GM23248 (cell line): ENCODE data around the gene TMEM207. TPM values are rescaled to one million over a fixed set of nuclear protein-coding genes. Genes with fewer than 3 reads are reported as not detected.
A peak's percentile ranks its signal among the peaks of the same experiment; 100 is the strongest.

Experiments used
- DNase-seq: peaks from one replicate; pipeline ENCODE4 v3.0.0-alpha.2; 2015
- H2AFZ ChIP-seq: fragments of 200-600 bp; sonication (generic); 2 replicates; pipeline ENCODE4 v1.6.1; 2016; ENCODE audit warnings: antibody characterized with exemption
- H3F3A ChIP-seq: fragments of 200-600 bp; sonication (generic); 2 replicates; pipeline ENCODE4 v1.6.1; 2016; ENCODE audit warnings: mild to moderate bottlenecking, antibody characterized with exemption, mixed run types; ENCODE audit not compliant: insufficient read depth
- H3K27ac ChIP-seq: fragments of 200-600 bp; sonication (generic); 2 replicates; pipeline ENCODE4 v1.5.1; 2016; ENCODE audit warnings: mild to moderate bottlenecking
- H3K27me3 ChIP-seq: fragments of 200-600 bp; sonication (generic); replicated peaks from 2 replicates; pipeline ENCODE4 v1.6.1; 2016; ENCODE audit warnings: mild to moderate bottlenecking; ENCODE audit not compliant: insufficient read depth
- H3K36me3 ChIP-seq: fragments of 200-600 bp; sonication (generic); 2 replicates; pipeline ENCODE4 v1.6.1; 2016; ENCODE audit warnings: low read depth, mild to moderate bottlenecking
- H3K4me1 ChIP-seq: fragments of 200-600 bp; sonication (generic); 2 replicates; pipeline ENCODE4 v1.6.1; 2016; ENCODE audit warnings: mild to moderate bottlenecking; ENCODE audit not compliant: insufficient read depth
- H3K4me2 ChIP-seq: fragments of 200-600 bp; sonication (generic); one replicate; pipeline ENCODE4 v1.6.1; 2016; ENCODE audit warnings: mild to moderate bottlenecking; ENCODE audit not compliant: unreplicated experiment
- H3K4me3 ChIP-seq: fragments of 200-600 bp; sonication (generic); 2 replicates; pipeline ENCODE4 v1.5.1; 2016; ENCODE audit warnings: mild to moderate bottlenecking
- H3K79me2 ChIP-seq: fragments of 200-600 bp; sonication (generic); 2 replicates; pipeline ENCODE4 v1.6.1; 2016; ENCODE audit warnings: mild to moderate bottlenecking; ENCODE audit not compliant: insufficient read depth
- H3K9ac ChIP-seq: fragments of 200-600 bp; sonication (generic); 2 replicates; pipeline ENCODE4 v1.6.1; 2016; ENCODE audit warnings: mild to moderate bottlenecking
- H3K9me2 ChIP-seq: fragments of 200-600 bp; sonication (generic); 2 replicates; pipeline ENCODE4 v1.6.1; 2016; ENCODE audit warnings: mixed run types, mild to moderate bottlenecking, moderate library complexity; ENCODE audit not compliant: insufficient read depth
- H3K9me3 ChIP-seq: fragments of 200-600 bp; sonication (generic); one replicate; pipeline ENCODE4 v1.6.1; 2017; ENCODE audit warnings: low read depth
- H4K20me1 ChIP-seq: fragments of 200-600 bp; sonication (generic); 2 replicates; pipeline ENCODE4 v1.6.0; 2016; ENCODE audit not compliant: insufficient read depth
- EZH2 ChIP-seq: fragments of 200-600 bp; sonication (generic); IDR thresholded peaks from 2 replicates; pipeline ENCODE4 v1.6.1; 2018; ENCODE audit warnings: antibody characterized with exemption, mild to moderate bottlenecking; ENCODE audit not compliant: insufficient read depth, poor library complexity, severe bottlenecking
- EZH2phosphoT487 ChIP-seq: fragments of 200-600 bp; sonication (generic); IDR thresholded peaks from 2 replicates; pipeline ENCODE4 v1.6.1; 2018; ENCODE audit warnings: antibody characterized with exemption, moderate library complexity, mild to moderate bottlenecking, low read depth; ENCODE audit not compliant: insufficient read depth
- WGBS, 2 experiments: methylation state at CpG; one replicate each; pipeline ENCODE4 v1.1.6; 2015 to 2017; ENCODE audit warnings: low lambda C conversion rate in 2 of 2, low coverage in 1 of 2; ENCODE audit errors: missing lambda C conversion rate in 2 of 2; 5-methylcytosine and 5-hydroxymethylcytosine counted together
- in situ Hi-C: fragments of 300-500 bp; cut with MboI; formaldehyde crosslinking; loops from 2 replicates; pipeline ENCODE4 v1.15.0; 2020
- polyA plus RNA-seq: library from polyadenylated mRNA; unstranded; fragments of >200 nt; fragmentation: Nextera tagmentation; extraction: Ambion mirVana; gene quantifications from 2 replicates; pipeline ENCODE4 v1.2.1, GENCODE V29; 2016
- total RNA-seq: library from RNA; depleted of rRNA; stranded (reverse); fragments of >200 nt; shearing (Covaris generic); gene quantifications from 2 replicates; pipeline ENCODE4 v1.2.3, GENCODE V29; 2014

Gene TMEM207
- total and polyA plus RNA-seq, 2 experiments from 2014 or later = not detected

DNA sequence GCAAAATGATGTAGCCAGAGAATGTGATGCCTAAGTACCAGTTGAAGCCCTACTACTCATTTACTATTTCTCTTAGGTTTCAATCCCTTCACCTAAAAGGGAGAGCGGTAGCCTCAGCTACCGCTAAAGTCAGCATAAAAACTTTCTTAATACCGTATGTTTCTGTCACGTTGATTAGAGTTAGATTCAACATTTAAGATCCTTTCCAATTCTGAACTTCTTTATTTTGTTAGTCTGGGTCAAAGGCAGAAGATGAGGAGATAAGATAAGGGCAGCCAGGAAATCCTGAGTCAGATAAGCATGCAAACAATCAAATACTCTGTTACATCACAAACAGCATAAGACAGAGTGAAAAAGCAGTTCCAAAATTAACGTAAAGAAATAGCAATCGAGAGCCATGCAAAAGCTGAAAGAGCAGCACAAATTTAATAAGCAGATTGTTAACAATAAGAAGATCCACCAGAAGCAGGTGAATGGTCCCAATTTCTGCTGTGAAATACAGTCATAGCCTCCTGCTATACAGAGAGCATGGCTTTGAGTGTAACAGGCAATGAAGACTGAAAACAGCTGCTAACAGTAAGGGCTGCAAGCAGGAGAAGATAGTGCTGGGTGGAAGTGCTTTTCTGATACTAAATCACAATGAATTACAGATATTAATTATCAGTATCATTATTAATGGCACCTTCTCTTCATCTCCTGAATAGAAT, 3.0 kb downstream of the TMEM207 start:
- no peak for TF ChIP-seq EZH2
- no peak for TF ChIP-seq EZH2phosphoT487
- no peak for DNase-seq

DNA sequence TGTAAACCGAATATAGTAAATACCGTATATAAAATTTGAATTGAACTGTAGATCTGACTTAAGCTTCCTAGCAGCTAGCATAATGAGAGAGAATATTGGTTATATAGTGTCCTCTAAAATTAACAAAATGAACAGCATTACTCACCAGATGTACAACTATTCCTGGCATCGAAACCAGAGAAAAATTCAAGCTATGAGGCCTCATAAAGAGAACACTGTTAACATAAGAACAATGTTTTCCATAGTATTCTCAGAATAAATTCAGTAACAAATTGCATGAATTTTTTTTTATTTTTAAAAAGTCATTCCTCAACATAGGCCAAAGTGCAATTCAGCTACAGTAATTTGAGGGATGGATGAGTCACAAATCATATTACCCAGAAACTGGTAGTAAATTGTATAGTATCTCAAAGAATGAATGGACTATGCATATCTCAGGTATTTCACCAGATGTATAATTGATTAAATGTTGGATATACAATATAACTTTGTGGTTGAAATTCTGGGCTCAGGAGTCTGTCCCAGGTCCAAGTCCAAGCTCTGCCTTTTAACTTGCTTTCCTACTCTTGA, 5.0 kb downstream of the TMEM207 start:
- H3K4me3 ChIP-seq = no peak overlapping the region
- H3K27ac ChIP-seq = no peak overlapping the region
- no peak overlapping the region for H3K9ac ChIP-seq
- no peak overlapping the region for H3K4me2 ChIP-seq
- in situ Hi-C loops = loop anchor here (25.0 kb wide), 1 partner anchor 482 kb away; no protein-coding TSS in a partner anchor
- no peaks in the 10 kb centered on the region for H3F3A ChIP-seq
- no peaks in the 10 kb centered on the region for H3K9me2 ChIP-seq
- H3K27me3 ChIP-seq = no peaks in the 10 kb centered on the region
- H3K79me2 ChIP-seq = no peaks in the 10 kb centered on the region
- H2AFZ ChIP-seq = no peak overlapping the region
- H4K20me1 ChIP-seq = no peaks in the 10 kb centered on the region
- TF ChIP-seq EZH2 (no peak), EZH2phosphoT487 (no peak)
- H3K4me1 ChIP-seq = peaks cover 13% of the 10 kb centered on the region; the same call in 1 of the 2 replicates
- peak; percentile 21 for DNase-seq
- no peaks in the 10 kb centered on the region for H3K9me3 ChIP-seq
- 93 to 95% methylated on average over 3 of the region's 3 CpGs for WGBS, 2 experiments
- no peaks in the 10 kb centered on the region for H3K36me3 ChIP-seq

More for the DNA sequence above, 3.0 kb downstream of the TMEM207 start:
- no peaks in the 10 kb centered on the region for H3K9me3 ChIP-seq
- in situ Hi-C loops = loop anchor here (25.0 kb wide), 1 partner anchor 484 kb away; no protein-coding TSS in a partner anchor
- H4K20me1 ChIP-seq = no peaks in the 10 kb centered on the region
- H3K4me3 ChIP-seq = no peak overlapping the region
- H3K27me3 ChIP-seq = no peaks in the 10 kb centered on the region
- no peak overlapping the region for H3K27ac ChIP-seq
- no peaks in the 10 kb centered on the region for H3K36me3 ChIP-seq
- H3F3A ChIP-seq = no peaks in the 10 kb centered on the region
- no peaks in the 10 kb centered on the region for H3K79me2 ChIP-seq
- no peak overlapping the region for H2AFZ ChIP-seq
- no peak overlapping the region for H3K4me2 ChIP-seq
- no peak overlapping the region for H3K9ac ChIP-seq
- no peaks in the 10 kb centered on the region for H3K9me2 ChIP-seq
- H3K4me1 ChIP-seq = peaks cover 13% of the 10 kb centered on the region; the same call in 1 of the 2 replicates
- WGBS, 2 experiments = 88 to 89% methylated on average over 6 of the region's 6 CpGs

DNA sequence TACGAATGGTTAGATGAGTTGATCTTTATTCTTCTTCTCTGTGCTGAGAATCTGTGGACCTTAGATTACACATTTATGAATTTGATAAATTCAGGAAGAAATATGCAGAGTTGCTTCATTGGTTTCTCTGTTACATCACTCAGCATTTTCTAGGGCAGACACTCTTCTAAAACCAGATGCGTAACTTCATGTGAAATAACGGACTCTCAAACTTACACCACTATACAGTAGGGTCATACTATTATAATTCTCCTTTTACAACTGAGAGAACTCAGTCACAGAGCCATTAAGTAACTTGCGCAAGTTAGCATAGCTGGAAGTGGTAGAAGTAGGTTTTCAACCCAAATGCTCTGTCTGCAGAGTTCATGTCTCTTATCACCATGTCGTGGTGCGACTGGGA, 5.7 kb downstream of the TMEM207 start:
- in situ Hi-C loops = loop anchor here (25.0 kb wide), 1 partner anchor 482 kb away; no protein-coding TSS in a partner anchor
- Histone ChIP-seq H3K36me3 (no peaks in the 10 kb centered on the region), H3K4me1 (peaks cover 13% of the 10 kb centered on the region; the same call in 1 of the 2 replicates), H3F3A (no peaks in the 10 kb centered on the region), H3K9me3 (no peaks in the 10 kb centered on the region), H4K20me1 (no peaks in the 10 kb centered on the region), H3K4me2 (no peak overlapping the region), H2AFZ (0 out of 2 replicates have a peak overlapping the region, but pooled peaks have one; percentile 41), H3K27me3 (no peaks in the 10 kb centered on the region), H3K79me2 (no peaks in the 10 kb centered on the region), H3K27ac (no peak overlapping the region), H3K9ac (no peak overlapping the region), H3K9me2 (no peaks in the 10 kb centered on the region), H3K4me3 (no peak overlapping the region)
- DNase-seq = no peak
- TF ChIP-seq EZH2 = no peak
- no peak for TF ChIP-seq EZH2phosphoT487
- 98% methylated on average over 6 of the region's 6 CpGs for WGBS, 2 experiments

DNA sequence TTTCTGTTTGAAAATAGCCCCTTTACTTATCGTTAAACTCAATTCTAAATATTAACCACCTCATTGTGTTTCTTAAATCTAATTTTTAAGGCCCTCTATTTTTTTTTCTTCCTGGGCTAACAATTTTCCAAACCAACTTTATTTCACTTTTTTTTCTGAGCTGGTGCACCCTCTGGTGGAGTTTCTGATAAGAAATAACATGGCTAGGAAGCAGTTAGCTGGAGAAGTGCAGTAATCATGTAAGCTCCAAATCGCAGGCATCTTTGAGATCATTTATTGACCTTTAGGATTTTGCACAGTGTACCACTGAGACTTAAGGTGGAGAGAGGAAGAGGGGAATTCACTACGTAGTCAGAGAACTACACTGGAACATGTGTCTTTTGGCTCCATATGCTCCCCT, 6.4 kb downstream of the TMEM207 start:
- Histone ChIP-seq H2AFZ (peak overlapping the region; percentile 41), H3K36me3 (no peaks in the 10 kb centered on the region), H3K9ac (no peak overlapping the region), H3K27ac (no peak overlapping the region), H4K20me1 (no peaks in the 10 kb centered on the region), H3K4me3 (no peak overlapping the region), H3K9me3 (no peaks in the 10 kb centered on the region), H3K4me2 (no peak overlapping the region), H3K27me3 (no peaks in the 10 kb centered on the region), H3K79me2 (no peaks in the 10 kb centered on the region), H3K4me1 (peaks cover 13% of the 10 kb centered on the region; the same call in 1 of the 2 replicates), H3F3A (no peaks in the 10 kb centered on the region), H3K9me2 (no peaks in the 10 kb centered on the region)
- TF ChIP-seq EZH2 (no peak), EZH2phosphoT487 (no peak)
- in situ Hi-C loops = loop anchor here (25.0 kb wide), 1 partner anchor 481 kb away; no protein-coding TSS in a partner anchor
- DNase-seq = peak; percentile 59
- WGBS, 2 experiments = 48 to 60% methylated on average over 3 of the region's 3 CpGs
